BJ (cell line): Measurements from ENCODE around the gene PKHD1. TPM values are rescaled to one million over a fixed set of nuclear protein-coding genes. Genes with fewer than 3 reads are reported as not detected.

Experiments used
- CTCF ChIA-PET: fragments of 350-600 bp; formaldehyde crosslinking; extraction: SDS; loops from one replicate; lab custom pipeline; 2021; ENCODE audit warnings: antibody characterized with exemption, inconsistent platforms; lab: Yijun Ruan, JAX
- POLR2A ChIA-PET: fragments of 300-600 bp; sonication (Branson Sonifier 250); formaldehyde crosslinking; extraction: SDS; loops from one replicate; lab custom pipeline; 2021; ENCODE audit warnings: antibody characterized with exemption; lab: Charles Lee
- DNase-seq: peaks from one replicate; pipeline ENCODE4 v3.0.0-alpha.2; 2011; ENCODE audit warnings: low read depth
- H3K27me3 ChIP-seq: 2 replicates; pipeline ENCODE4 v1.6.0; 2011; ENCODE audit warnings: low read length; ENCODE audit not compliant: control insufficient read depth, insufficient read depth
- H3K36me3 ChIP-seq: 2 replicates; pipeline ENCODE4 v1.5.1; 2011; ENCODE audit warnings: low read length; ENCODE audit not compliant: control insufficient read depth, insufficient read depth
- H3K4me3 ChIP-seq: 2 replicates; pipeline ENCODE4 v1.5.1; 2011; ENCODE audit warnings: low read depth, mild to moderate bottlenecking, control low read depth, low read length
- CTCF ChIP-seq: IDR thresholded peaks from 2 replicates; pipeline ENCODE4 v1.5.1; 2011; ENCODE audit warnings: low read depth, mild to moderate bottlenecking, control low read depth, inconsistent platforms, low read length, moderate library complexity; ENCODE audit not compliant: insufficient read depth
- polyA plus RNA-seq: library from polyadenylated mRNA; depleted of rRNA; stranded (reverse); fragments of >200 nt; gene quantifications from 2 replicates; pipeline ENCODE4 v1.2.3, GENCODE V29; 2011

The PKHD1 gene
- polyA plus RNA-seq, 1 experiment: not detected

GRCh38 chr6:51936531-51937290 lies 150.7 kb downstream of the PKHD1 start:
- TF ChIP-seq CTCF: no peak
- POLR2A ChIA-PET: no interaction called here
- no peak overlapping the region for H3K4me3 ChIP-seq
- H3K27me3 ChIP-seq: no peaks in the 10 kb centered on the region
- CTCF ChIA-PET: no interaction called here
- no peak for DNase-seq
- no peaks in the 10 kb centered on the region for H3K36me3 ChIP-seq

- DNase-seq: no peak
- TF ChIP-seq CTCF: peak; percentile 6; the same call in 1 of the 2 replicates
- ChIA-PET CTCF (interaction anchor here (0.6 kb wide), 1 partner anchor 335 kb away, joined by 4 read pairs; no protein-coding TSS in a partner anchor), POLR2A (no interaction called here)
- Histone ChIP-seq H3K4me3 (no peak overlapping the region), H3K36me3 (no peaks in the 10 kb centered on the region), H3K27me3 (no peaks in the 10 kb centered on the region)
Observed at GRCh38 chr6:51934098-51934497, 153.3 kb downstream of the PKHD1 start.

GRCh38 chr6:51932956-51933355 lies 154.5 kb downstream of the PKHD1 start:
- no peak for TF ChIP-seq CTCF
- no peak overlapping the region for H3K4me3 ChIP-seq
- H3K36me3 ChIP-seq: no peaks in the 10 kb centered on the region
- no peak for DNase-seq
- H3K27me3 ChIP-seq: no peaks in the 10 kb centered on the region
- CTCF ChIA-PET: no interaction called here
- POLR2A ChIA-PET: no interaction called here

- H3K27me3 ChIP-seq: no peaks in the 10 kb centered on the region
- no peak overlapping the region for H3K4me3 ChIP-seq
- DNase-seq: no peak
- TF ChIP-seq CTCF: no peak
- ChIA-PET POLR2A (no interaction called here), CTCF (no interaction called here)
- no peaks in the 10 kb centered on the region for H3K36me3 ChIP-seq
Observed at GRCh38 chr6:51930602-51931001, 156.8 kb downstream of the PKHD1 start.

GRCh38 chr6:51929934-51930574 lies 157.4 kb downstream of the PKHD1 start:
- H3K4me3 ChIP-seq: no peak overlapping the region
- no peaks in the 10 kb centered on the region for H3K27me3 ChIP-seq
- POLR2A ChIA-PET: no interaction called here
- H3K36me3 ChIP-seq: no peaks in the 10 kb centered on the region
- no peak for DNase-seq
- CTCF ChIA-PET: no interaction called here
- no peak for TF ChIP-seq CTCF
